OCI-LY3 (cell line): ENCODE data around the gene ITGA2.

Experiments
- H2AFZ ChIP-seq: fragments of 200-600, 300-600 bp; shearing (Covaris generic); 2 replicates; pipeline ENCODE4 v1.6.0; 2014; ENCODE audit warnings: antibody characterized with exemption, low read depth, low read length
- H3K27ac ChIP-seq: fragments of 200-600, 300-600 bp; sonication (generic); 2 replicates; pipeline ENCODE4 v1.5.1; 2014; ENCODE audit warnings: mild to moderate bottlenecking, low read length, moderate library complexity, mixed read lengths
- H3K27me3 ChIP-seq: fragments of 200-600, 300-600 bp; sonication (generic); 2 replicates; pipeline ENCODE4 v1.6.1; 2014; ENCODE audit warnings: low read depth, low read length, mixed read lengths
- H3K36me3 ChIP-seq: fragments of 200-600, 300-600 bp; sonication (generic); replicated peaks from 2 replicates; pipeline ENCODE3; 2014; ENCODE audit warnings: low read depth, low read length, mixed read lengths
- H3K4me1 ChIP-seq: fragments of 300-600, 200-600 bp; sonication (generic); 2 replicates; pipeline ENCODE4 v1.6.1; 2014; ENCODE audit warnings: low read length, mixed read lengths
- H3K4me2 ChIP-seq: fragments of 200-600, 300-600 bp; sonication (generic); 2 replicates; pipeline ENCODE4 v1.6.1; 2014; ENCODE audit warnings: low read length, mixed read lengths
- H3K4me3 ChIP-seq: fragments of 300-600, 200-600 bp; sonication (generic); 2 replicates; pipeline ENCODE4 v1.5.1; 2014; ENCODE audit warnings: antibody characterized with exemption, mild to moderate bottlenecking, low read length, moderate library complexity
- H3K79me2 ChIP-seq: fragments of 300-600, 200-600 bp; shearing (Covaris generic); 2 replicates; pipeline ENCODE4 v1.6.1; 2014; ENCODE audit warnings: mild to moderate bottlenecking, low read length, mixed read lengths
- H3K9ac ChIP-seq: fragments of 300-600, 200-600 bp; shearing (Covaris generic); 2 replicates; pipeline ENCODE4 v1.6.0; 2014; ENCODE audit warnings: mild to moderate bottlenecking, low read length, moderate library complexity
- H3K9me3 ChIP-seq: fragments of 200-600, 300-600 bp; shearing (Covaris generic); 2 replicates; pipeline ENCODE4 v1.6.1; 2014; ENCODE audit warnings: low read length, mixed read lengths; ENCODE audit not compliant: insufficient read depth
- H4K20me1 ChIP-seq: fragments of 200-600, 300-600 bp; sonication (generic); 2 replicates; pipeline ENCODE4 v1.6.1; 2016; ENCODE audit warnings: low read length, mixed read lengths; ENCODE audit not compliant: insufficient read depth
- EZH2phosphoT487 ChIP-seq: fragments of 200-600 bp; shearing (Covaris generic); IDR thresholded peaks from 2 replicates; pipeline ENCODE4 v1.6.1; 2018; ENCODE audit warnings: antibody characterized with exemption, mixed run types, low read depth
- TF ChIP-seq, protein P1 (sequence below): fragments of 200-600, 300-600 bp; sonication (generic); IDR thresholded peaks from 2 replicates; pipeline ENCODE4 v1.5.1; 2014; ENCODE audit warnings: antibody characterized with exemption, low read length, low read depth

Gene ITGA2

GRCh38 chr5:52947208-52947607 lies 41.9 kb upstream of the ITGA2 start:
- Histone ChIP-seq H3K4me1 (peaks cover 40% of the 10 kb centered on the region), H3K79me2 (no peaks in the 10 kb centered on the region), H2AFZ (no peak overlapping the region), H3K27me3 (no peaks in the 10 kb centered on the region), H3K9ac (no peak overlapping the region), H3K9me3 (no peaks in the 10 kb centered on the region), H3K4me3 (no peak overlapping the region), H3K27ac (no peak overlapping the region), H4K20me1 (no peaks in the 10 kb centered on the region), H3K4me2 (no peak overlapping the region), H3K36me3 (no peaks in the 10 kb centered on the region)
- TF ChIP-seq, protein P1, sequence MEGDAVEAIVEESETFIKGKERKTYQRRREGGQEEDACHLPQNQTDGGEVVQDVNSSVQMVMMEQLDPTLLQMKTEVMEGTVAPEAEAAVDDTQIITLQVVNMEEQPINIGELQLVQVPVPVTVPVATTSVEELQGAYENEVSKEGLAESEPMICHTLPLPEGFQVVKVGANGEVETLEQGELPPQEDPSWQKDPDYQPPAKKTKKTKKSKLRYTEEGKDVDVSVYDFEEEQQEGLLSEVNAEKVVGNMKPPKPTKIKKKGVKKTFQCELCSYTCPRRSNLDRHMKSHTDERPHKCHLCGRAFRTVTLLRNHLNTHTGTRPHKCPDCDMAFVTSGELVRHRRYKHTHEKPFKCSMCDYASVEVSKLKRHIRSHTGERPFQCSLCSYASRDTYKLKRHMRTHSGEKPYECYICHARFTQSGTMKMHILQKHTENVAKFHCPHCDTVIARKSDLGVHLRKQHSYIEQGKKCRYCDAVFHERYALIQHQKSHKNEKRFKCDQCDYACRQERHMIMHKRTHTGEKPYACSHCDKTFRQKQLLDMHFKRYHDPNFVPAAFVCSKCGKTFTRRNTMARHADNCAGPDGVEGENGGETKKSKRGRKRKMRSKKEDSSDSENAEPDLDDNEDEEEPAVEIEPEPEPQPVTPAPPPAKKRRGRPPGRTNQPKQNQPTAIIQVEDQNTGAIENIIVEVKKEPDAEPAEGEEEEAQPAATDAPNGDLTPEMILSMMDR: no peak
- no peak for TF ChIP-seq EZH2phosphoT487

GRCh38 chr5:52947851-52948250 lies 41.3 kb upstream of the ITGA2 start:
- H3K4me2 ChIP-seq: peak overlapping the region; percentile 21; the same call in 1 of the 2 replicates

GRCh38 chr5:52948418-52949076 lies 40.6 kb upstream of the ITGA2 start:
- no peaks in the 10 kb centered on the region for H3K36me3 ChIP-seq

More at GRCh38 chr5:52947851-52948250, 41.3 kb upstream of the ITGA2 start:
- Histone ChIP-seq H3K4me1 (peaks cover 40% of the 10 kb centered on the region), H3K27ac (no peak overlapping the region), H2AFZ (no peak overlapping the region), H3K4me3 (no peak overlapping the region), H3K79me2 (no peaks in the 10 kb centered on the region), H4K20me1 (no peaks in the 10 kb centered on the region), H3K27me3 (no peaks in the 10 kb centered on the region), H3K36me3 (no peaks in the 10 kb centered on the region), H3K9ac (no peak overlapping the region), H3K9me3 (no peaks in the 10 kb centered on the region)
- TF ChIP-seq, protein P1: no peak

GRCh38 chr5:52950686-52951085 lies 38.5 kb upstream of the ITGA2 start:
- Histone ChIP-seq H3K27me3 (no peaks in the 10 kb centered on the region), H3K36me3 (no peaks in the 10 kb centered on the region), H3K9ac (no peak overlapping the region), H2AFZ (no peak overlapping the region), H3K9me3 (no peaks in the 10 kb centered on the region), H4K20me1 (no peaks in the 10 kb centered on the region), H3K79me2 (no peaks in the 10 kb centered on the region), H3K4me2 (no peak overlapping the region), H3K4me1 (peaks cover 29% of the 10 kb centered on the region), H3K4me3 (no peak overlapping the region), H3K27ac (no peak overlapping the region)
- TF ChIP-seq EZH2phosphoT487: no peak
- TF ChIP-seq, protein P1: no peak

More at GRCh38 chr5:52948418-52949076, 40.6 kb upstream of the ITGA2 start:
- Histone ChIP-seq H3K27me3 (no peaks in the 10 kb centered on the region), H2AFZ (no peak overlapping the region), H3K9ac (peak overlapping the region; percentile 33), H3K4me1 (peaks cover 40% of the 10 kb centered on the region), H3K9me3 (no peaks in the 10 kb centered on the region), H3K79me2 (no peaks in the 10 kb centered on the region), H3K4me3 (no peak overlapping the region), H3K4me2 (peak overlapping the region; percentile 21), H3K27ac (peak overlapping the region; percentile 52), H4K20me1 (no peaks in the 10 kb centered on the region)
- TF ChIP-seq, protein P1: peak; percentile 92
- TF ChIP-seq EZH2phosphoT487: no peak
